IMR-90 (cell line): Measurements from ENCODE around the gene GABRP.

Experiments used
- BHLHE40 ChIP-seq: fragments of 150-350 bp; IDR thresholded peaks from 2 replicates; pipeline ENCODE4 v1.6.1; 2016; ENCODE audit warnings: mild to moderate bottlenecking, low read depth, low read length
- CEBPB ChIP-seq: IDR thresholded peaks from 2 replicates; pipeline ENCODE4 v1.6.1; 2012; ENCODE audit warnings: low read depth, low read length, improper control_type of control experiment
- FOS ChIP-seq: fragments of 150-350 bp; IDR thresholded peaks from 2 replicates; pipeline ENCODE4 v1.6.1; 2016; ENCODE audit warnings: low read depth, low read length
- MAZ ChIP-seq: IDR thresholded peaks from 2 replicates; pipeline ENCODE4 v1.6.1; 2012; ENCODE audit warnings: low read depth, mild to moderate bottlenecking, low read length, improper control_type of control experiment, moderate library complexity, borderline replicate concordance
- MXI1 ChIP-seq: IDR thresholded peaks from 2 replicates; pipeline ENCODE4 v1.6.1; 2012; ENCODE audit warnings: low read depth, mild to moderate bottlenecking, low read length, moderate library complexity, borderline replicate concordance
- NFE2L2 ChIP-seq: fragments of 150-350 bp; IDR thresholded peaks from 2 replicates; pipeline ENCODE4 v1.6.1; 2016; ENCODE audit warnings: low read depth, mild to moderate bottlenecking, low read length
- POLR2A ChIP-seq: IDR thresholded peaks from 2 replicates; pipeline ENCODE4 v1.6.1; 2012; ENCODE audit warnings: mild to moderate bottlenecking, low read depth, low read length
- RAD21 ChIP-seq: IDR thresholded peaks from 2 replicates; pipeline ENCODE4 v1.6.1; 2012; ENCODE audit warnings: low read length, improper control_type of control experiment
- RFX5 ChIP-seq: IDR thresholded peaks from 2 replicates; pipeline ENCODE4 v1.8.0; 2012; ENCODE audit warnings: low read depth, mild to moderate bottlenecking, low read length, moderate library complexity
- SMC3 ChIP-seq: fragments of 150-350 bp; IDR thresholded peaks from 2 replicates; pipeline ENCODE4 v1.6.1; 2016; ENCODE audit warnings: low read depth, mild to moderate bottlenecking, antibody characterized with exemption, low read length, moderate library complexity
- TF ChIP-seq, protein P1 (sequence below): conservative IDR thresholded peaks from 2 replicates; pipeline ENCODE4 v1.5.1; 2012; ENCODE audit warnings: mild to moderate bottlenecking, low read depth, low read length, improper control_type of control experiment
- TF ChIP-seq, protein P2 (sequence below): fragments of 150-350 bp; IDR thresholded peaks from 2 replicates; pipeline ENCODE4 v1.6.1; 2016; ENCODE audit warnings: low read depth, mild to moderate bottlenecking, low read length, moderate library complexity, borderline replicate concordance

DNA sequence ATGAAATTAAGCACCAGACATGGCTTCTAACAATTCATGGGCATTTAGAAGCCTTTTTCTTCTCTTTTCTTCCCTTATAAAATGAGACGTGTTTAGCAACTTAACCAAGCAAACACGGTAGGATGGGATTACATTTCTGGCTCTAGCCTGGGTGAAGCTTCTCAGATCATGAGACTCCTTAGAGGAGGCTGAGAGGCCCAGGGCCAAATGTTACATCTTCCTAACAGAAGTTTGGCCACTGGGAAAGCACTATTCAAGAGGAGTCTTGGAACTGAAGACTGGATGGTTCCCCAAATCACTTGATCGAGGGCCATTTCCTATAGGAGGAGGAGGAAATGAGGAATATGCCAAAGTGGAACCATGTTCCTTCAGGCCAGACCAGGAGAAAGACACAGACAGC is 1.9 kb downstream of the GABRP start:
- TF ChIP-seq, protein P1, sequence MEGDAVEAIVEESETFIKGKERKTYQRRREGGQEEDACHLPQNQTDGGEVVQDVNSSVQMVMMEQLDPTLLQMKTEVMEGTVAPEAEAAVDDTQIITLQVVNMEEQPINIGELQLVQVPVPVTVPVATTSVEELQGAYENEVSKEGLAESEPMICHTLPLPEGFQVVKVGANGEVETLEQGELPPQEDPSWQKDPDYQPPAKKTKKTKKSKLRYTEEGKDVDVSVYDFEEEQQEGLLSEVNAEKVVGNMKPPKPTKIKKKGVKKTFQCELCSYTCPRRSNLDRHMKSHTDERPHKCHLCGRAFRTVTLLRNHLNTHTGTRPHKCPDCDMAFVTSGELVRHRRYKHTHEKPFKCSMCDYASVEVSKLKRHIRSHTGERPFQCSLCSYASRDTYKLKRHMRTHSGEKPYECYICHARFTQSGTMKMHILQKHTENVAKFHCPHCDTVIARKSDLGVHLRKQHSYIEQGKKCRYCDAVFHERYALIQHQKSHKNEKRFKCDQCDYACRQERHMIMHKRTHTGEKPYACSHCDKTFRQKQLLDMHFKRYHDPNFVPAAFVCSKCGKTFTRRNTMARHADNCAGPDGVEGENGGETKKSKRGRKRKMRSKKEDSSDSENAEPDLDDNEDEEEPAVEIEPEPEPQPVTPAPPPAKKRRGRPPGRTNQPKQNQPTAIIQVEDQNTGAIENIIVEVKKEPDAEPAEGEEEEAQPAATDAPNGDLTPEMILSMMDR: no peak
- TF ChIP-seq RAD21 (no peak), NFE2L2 (no peak), POLR2A (no peak), MXI1 (no peak), MAZ (no peak), SMC3 (no peak), BHLHE40 (no peak), CEBPB (no peak), RFX5 (no peak), FOS (no peak)
- TF ChIP-seq, protein P2, sequence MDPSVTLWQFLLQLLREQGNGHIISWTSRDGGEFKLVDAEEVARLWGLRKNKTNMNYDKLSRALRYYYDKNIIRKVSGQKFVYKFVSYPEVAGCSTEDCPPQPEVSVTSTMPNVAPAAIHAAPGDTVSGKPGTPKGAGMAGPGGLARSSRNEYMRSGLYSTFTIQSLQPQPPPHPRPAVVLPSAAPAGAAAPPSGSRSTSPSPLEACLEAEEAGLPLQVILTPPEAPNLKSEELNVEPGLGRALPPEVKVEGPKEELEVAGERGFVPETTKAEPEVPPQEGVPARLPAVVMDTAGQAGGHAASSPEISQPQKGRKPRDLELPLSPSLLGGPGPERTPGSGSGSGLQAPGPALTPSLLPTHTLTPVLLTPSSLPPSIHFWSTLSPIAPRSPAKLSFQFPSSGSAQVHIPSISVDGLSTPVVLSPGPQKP: no peak
